ENCODE results near the gene MT1M.

Gene MT1M

DNA sequence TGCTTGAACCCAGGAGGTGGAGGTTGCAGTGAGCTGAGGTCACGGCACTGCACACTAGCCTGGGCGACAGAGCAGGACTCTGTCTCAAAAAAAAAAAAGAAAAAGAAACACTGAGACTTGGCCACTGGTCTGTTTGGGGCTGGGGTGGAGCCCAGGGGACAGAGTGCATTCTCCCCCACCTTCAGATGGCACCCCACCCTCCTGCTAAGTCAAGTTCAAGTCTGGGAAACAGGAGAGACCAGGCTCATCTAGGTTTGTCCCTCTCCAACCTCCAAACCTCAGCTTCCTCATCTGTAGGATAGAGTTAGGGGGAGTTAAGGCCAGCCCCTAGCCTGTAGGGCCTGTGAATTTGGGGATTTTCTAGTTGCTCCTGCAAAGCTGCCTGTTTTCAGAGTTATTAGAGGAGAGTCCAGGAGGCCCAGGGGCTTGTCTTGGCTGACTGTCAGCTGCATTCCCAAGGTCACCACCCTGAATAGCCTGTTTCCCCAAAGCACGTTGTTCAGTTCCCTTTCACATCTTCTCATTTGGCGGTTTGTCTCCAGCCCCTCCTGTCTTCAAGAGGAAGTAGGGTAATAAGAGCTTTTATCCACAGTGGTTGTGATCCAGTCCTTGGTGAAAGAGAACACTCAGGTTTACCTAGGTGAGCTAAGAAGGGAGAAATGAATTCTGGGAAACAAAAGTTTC lies 40.9 kb upstream of the MT1M start:
- no peaks in the 10 kb centered on the region for H3K27me3 ChIP-seq (ENCODE audit: insufficient read depth, low read length)
- H3K79me2 ChIP-seq (ENCODE audit: insufficient read depth, low read length) = no peaks in the 10 kb centered on the region
- H3K27ac ChIP-seq (ENCODE audit: low read depth, low read length, poor library complexity, severe bottlenecking) = no peak overlapping the region
- H3K4me1 ChIP-seq (ENCODE audit: insufficient read depth, low read length, severe bottlenecking) = peaks cover 5% of the 10 kb centered on the region
- H4K20me1 ChIP-seq (ENCODE audit: insufficient read depth, low read length) = no peaks in the 10 kb centered on the region
- H3F3A ChIP-seq (ENCODE audit: insufficient read depth, low read length) = no peaks in the 10 kb centered on the region
- no peak overlapping the region for H3K4me2 ChIP-seq (ENCODE audit: low read length)
- TF ChIP-seq, protein P1, sequence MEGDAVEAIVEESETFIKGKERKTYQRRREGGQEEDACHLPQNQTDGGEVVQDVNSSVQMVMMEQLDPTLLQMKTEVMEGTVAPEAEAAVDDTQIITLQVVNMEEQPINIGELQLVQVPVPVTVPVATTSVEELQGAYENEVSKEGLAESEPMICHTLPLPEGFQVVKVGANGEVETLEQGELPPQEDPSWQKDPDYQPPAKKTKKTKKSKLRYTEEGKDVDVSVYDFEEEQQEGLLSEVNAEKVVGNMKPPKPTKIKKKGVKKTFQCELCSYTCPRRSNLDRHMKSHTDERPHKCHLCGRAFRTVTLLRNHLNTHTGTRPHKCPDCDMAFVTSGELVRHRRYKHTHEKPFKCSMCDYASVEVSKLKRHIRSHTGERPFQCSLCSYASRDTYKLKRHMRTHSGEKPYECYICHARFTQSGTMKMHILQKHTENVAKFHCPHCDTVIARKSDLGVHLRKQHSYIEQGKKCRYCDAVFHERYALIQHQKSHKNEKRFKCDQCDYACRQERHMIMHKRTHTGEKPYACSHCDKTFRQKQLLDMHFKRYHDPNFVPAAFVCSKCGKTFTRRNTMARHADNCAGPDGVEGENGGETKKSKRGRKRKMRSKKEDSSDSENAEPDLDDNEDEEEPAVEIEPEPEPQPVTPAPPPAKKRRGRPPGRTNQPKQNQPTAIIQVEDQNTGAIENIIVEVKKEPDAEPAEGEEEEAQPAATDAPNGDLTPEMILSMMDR (IDR thresholded peaks at IDR 0.05; ENCODE audit: low read length) = no peak
- TF ChIP-seq EZH2 (IDR thresholded peaks at IDR 0.05; ENCODE audit: borderline replicate concordance, low read length) = no peak
- no peaks in the 10 kb centered on the region for H3K9me2 ChIP-seq (ENCODE audit: low read depth, low read length)
- no peaks in the 10 kb centered on the region for H3K36me3 ChIP-seq (ENCODE audit: insufficient read depth, low read length)
- H2AFZ ChIP-seq (ENCODE audit: low read length) = no peak overlapping the region
- no peak overlapping the region for H3K4me3 ChIP-seq (ENCODE audit: low read depth, low read length, poor library complexity, severe bottlenecking)
- no peaks in the 10 kb centered on the region for H3K9me3 ChIP-seq (ENCODE audit: low read length)
- H3K9ac ChIP-seq (ENCODE audit: low read length) = no peak overlapping the region

DNA sequence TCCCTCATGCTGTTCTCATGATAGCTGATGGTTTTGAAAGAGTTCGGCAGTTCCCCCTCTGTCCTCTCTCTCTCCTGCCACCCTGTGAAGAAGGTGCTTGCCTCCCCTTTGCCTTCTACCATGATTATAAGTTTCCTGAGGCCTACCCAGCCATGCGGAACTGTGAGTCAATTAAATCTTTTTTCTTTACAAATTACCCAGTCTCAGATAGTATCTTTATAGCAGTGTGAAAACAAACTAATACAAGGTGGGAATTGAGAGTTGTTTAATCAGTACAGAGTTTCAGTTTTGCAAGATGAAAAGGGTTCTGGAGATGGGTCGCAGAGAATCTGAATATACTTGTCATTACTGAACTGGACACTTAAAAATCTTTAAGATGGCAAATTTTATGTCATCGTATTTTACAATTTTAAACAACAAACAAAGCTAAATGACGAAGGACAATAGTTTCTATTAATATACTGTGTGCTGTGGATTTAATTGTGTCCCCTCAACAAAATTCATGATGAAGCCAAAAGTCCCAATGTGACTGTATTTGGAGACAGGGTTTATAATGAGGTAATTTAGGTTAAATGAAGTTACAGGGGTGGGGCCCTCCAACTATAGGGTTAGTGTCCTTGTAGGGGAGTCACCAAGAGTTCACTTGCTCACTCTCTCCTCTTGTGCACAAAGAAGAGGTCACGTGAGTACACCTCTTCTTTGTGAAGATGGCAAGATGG lies 38.7 kb upstream of the MT1M start:
- Histone ChIP-seq H3F3A (ENCODE audit: insufficient read depth, low read length) (no peaks in the 10 kb centered on the region), H3K4me2 (ENCODE audit: low read length) (no peak overlapping the region), H3K4me1 (ENCODE audit: insufficient read depth, low read length, severe bottlenecking) (peaks cover 5% of the 10 kb centered on the region), H3K36me3 (ENCODE audit: insufficient read depth, low read length) (no peaks in the 10 kb centered on the region), H3K9me2 (ENCODE audit: low read depth, low read length) (no peaks in the 10 kb centered on the region), H3K27ac (ENCODE audit: low read depth, low read length, poor library complexity, severe bottlenecking) (no peak overlapping the region), H3K9me3 (ENCODE audit: low read length) (no peaks in the 10 kb centered on the region), H3K79me2 (ENCODE audit: insufficient read depth, low read length) (no peaks in the 10 kb centered on the region), H2AFZ (ENCODE audit: low read length) (no peak overlapping the region), H3K9ac (ENCODE audit: low read length) (no peak overlapping the region), H3K27me3 (ENCODE audit: insufficient read depth, low read length) (no peaks in the 10 kb centered on the region), H4K20me1 (ENCODE audit: insufficient read depth, low read length) (no peaks in the 10 kb centered on the region), H3K4me3 (ENCODE audit: low read depth, low read length, poor library complexity, severe bottlenecking) (no peak overlapping the region)
- TF ChIP-seq, protein P1 (IDR thresholded peaks at IDR 0.05; ENCODE audit: low read length) = no peak
- TF ChIP-seq EZH2 (IDR thresholded peaks at IDR 0.05; ENCODE audit: borderline replicate concordance, low read length) = no peak

DNA sequence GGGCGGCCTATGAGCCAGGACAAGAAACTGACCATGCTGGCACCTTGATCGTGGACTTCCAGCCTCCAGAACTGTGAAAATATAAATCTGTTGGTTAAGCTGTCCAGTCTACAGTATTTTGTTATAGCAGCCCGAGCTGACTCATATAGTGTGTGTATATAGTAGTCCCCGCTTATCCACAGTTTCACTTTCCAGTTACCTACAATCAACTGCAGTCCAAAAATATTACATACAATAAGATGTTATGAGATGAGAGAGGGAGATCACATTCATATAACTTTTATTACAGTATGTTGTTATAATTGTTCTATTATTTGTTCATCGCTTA lies 38.2 kb upstream of the MT1M start:
- no peak overlapping the region for H3K4me2 ChIP-seq (ENCODE audit: low read length)
- H3K79me2 ChIP-seq (ENCODE audit: insufficient read depth, low read length) = no peaks in the 10 kb centered on the region
- no peaks in the 10 kb centered on the region for H3K36me3 ChIP-seq (ENCODE audit: insufficient read depth, low read length)
- no peaks in the 10 kb centered on the region for H3K9me3 ChIP-seq (ENCODE audit: low read length)
- peaks cover 5% of the 10 kb centered on the region for H3K4me1 ChIP-seq (ENCODE audit: insufficient read depth, low read length, severe bottlenecking)
- no peak overlapping the region for H3K4me3 ChIP-seq (ENCODE audit: low read depth, low read length, poor library complexity, severe bottlenecking)
- no peaks in the 10 kb centered on the region for H3K9me2 ChIP-seq (ENCODE audit: low read depth, low read length)
- no peaks in the 10 kb centered on the region for H3K27me3 ChIP-seq (ENCODE audit: insufficient read depth, low read length)
- H2AFZ ChIP-seq (ENCODE audit: low read length) = no peak overlapping the region
- no peaks in the 10 kb centered on the region for H4K20me1 ChIP-seq (ENCODE audit: insufficient read depth, low read length)
- no peak overlapping the region for H3K27ac ChIP-seq (ENCODE audit: low read depth, low read length, poor library complexity, severe bottlenecking)
- H3F3A ChIP-seq (ENCODE audit: insufficient read depth, low read length) = no peaks in the 10 kb centered on the region
- no peak overlapping the region for H3K9ac ChIP-seq (ENCODE audit: low read length)
- TF ChIP-seq, protein P1 (IDR thresholded peaks at IDR 0.05; ENCODE audit: low read length) = no peak
- no peak for TF ChIP-seq EZH2 (IDR thresholded peaks at IDR 0.05; ENCODE audit: borderline replicate concordance, low read length)
